ELF-1 (cell line): Measurements from ENCODE around the gene RPL5.

Source experiments
- DNase-seq: peaks from one replicate; pipeline ENCODE4 v3.0.0-alpha.2; 2016; ENCODE audit warnings: low read depth, low spot score

The RPL5 gene

GRCh38 chr1:92831762-92832536 lies at the start of gene RPL5:
TSS of gene RPL5 (plus strand) at chr1:92832040. CDS start at chr1:92832115, 75 bp downstream.
- DNase-seq, result peak; percentile 99

- peak; percentile 57 for DNase-seq
Measured at GRCh38 chr1:92783550-92783949, 48.3 kb upstream of the RPL5 start.

- peak; percentile 50 for DNase-seq
Measured at GRCh38 chr1:92784021-92784638, 47.7 kb upstream of the RPL5 start.

GRCh38 chr1:92784639-92785500 lies 47.0 kb upstream of the RPL5 start, which contains the start of gene EVI5:
TSS of gene EVI5 (minus strand) at chr1:92785108. CDS start at chr1:92736546, 48,562 bp downstream.
- DNase-seq, result peak; percentile 100

GRCh38 chr1:92786111-92786901 lies 45.5 kb upstream of the RPL5 start:
- DNase-seq, result no peak

GRCh38 chr1:92790081-92790480 lies 41.8 kb upstream of the RPL5 start:
- DNase-seq, result no peak

GRCh38 chr1:92790867-92791266 lies 41.0 kb upstream of the RPL5 start:
- DNase-seq, result no peak

- DNase-seq, result peak; percentile 12
Measured at GRCh38 chr1:92791487-92792066, 40.3 kb upstream of the RPL5 start.

GRCh38 chr1:92792340-92792782 lies 39.5 kb upstream of the RPL5 start:
- peak; percentile 29 for DNase-seq

- no peak for DNase-seq
Measured at GRCh38 chr1:92795166-92795565, 36.7 kb upstream of the RPL5 start.

- no peak for DNase-seq
Measured at GRCh38 chr1:92797297-92797696, 34.5 kb upstream of the RPL5 start.

GRCh38 chr1:92797961-92798360 lies 33.9 kb upstream of the RPL5 start:
- no peak for DNase-seq

- DNase-seq, result no peak
Measured at GRCh38 chr1:92803140-92803887, 28.5 kb upstream of the RPL5 start.

- DNase-seq, result peak; percentile 74
Measured at GRCh38 chr1:92804721-92805201, 27.1 kb upstream of the RPL5 start.

GRCh38 chr1:92805216-92805615 lies 26.6 kb upstream of the RPL5 start:
- DNase-seq, result no peak

- DNase-seq, result no peak
Measured at GRCh38 chr1:92808381-92808780, 23.5 kb upstream of the RPL5 start.

GRCh38 chr1:92816732-92817131 lies 15.1 kb upstream of the RPL5 start:
- no peak for DNase-seq

GRCh38 chr1:92817137-92817697 lies 14.6 kb upstream of the RPL5 start:
- DNase-seq, result no peak

GRCh38 chr1:92817986-92818764 lies 13.7 kb upstream of the RPL5 start:
- DNase-seq, result peak; percentile 47
